HG03095 (cell line): ENCODE measurements around the gene IFI16.
"Not testable (repeated sequence)": the region's sequence is repeated elsewhere in the genome, so short reads cannot be mapped to it uniquely, and the experiment has no call there.

Source experiments
- ATAC-seq: cut with Tn5 transposase; IDR thresholded peaks from one replicate; pipeline ENCODE4 v1.9.1; 2021; ENCODE audit warnings: moderate library complexity; ENCODE audit not compliant: unreplicated experiment

Gene IFI16

DNA sequence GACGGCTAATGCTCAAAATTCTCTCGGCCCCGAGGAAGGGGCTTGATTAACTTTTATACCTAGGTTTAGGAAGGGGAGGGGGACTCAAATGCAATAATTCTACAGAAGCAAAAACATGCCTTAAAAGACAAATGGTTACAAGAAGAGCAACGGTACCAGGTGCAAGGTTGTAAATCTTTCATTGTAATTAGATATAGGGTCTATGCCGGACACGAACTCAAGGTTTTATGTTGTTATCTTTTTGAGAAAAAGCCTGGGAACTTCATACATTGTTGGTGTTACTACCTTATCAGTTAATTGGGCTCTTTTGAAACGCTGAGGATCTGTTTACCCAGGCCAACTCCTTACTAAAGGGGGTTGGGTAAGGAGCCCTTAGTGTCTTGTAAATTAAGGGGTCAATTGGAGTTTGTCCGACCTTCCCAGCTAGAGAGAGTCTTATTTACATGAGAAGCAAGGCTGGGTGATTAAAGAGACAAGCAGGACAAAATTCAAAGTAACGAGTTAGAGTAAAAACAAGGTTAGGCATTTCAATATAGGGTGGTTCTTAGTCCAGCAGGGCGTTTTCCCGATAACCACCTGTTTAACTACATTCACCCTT lies 3.4 kb upstream of the IFI16 start:
- not testable (repeated sequence) for ATAC-seq

DNA sequence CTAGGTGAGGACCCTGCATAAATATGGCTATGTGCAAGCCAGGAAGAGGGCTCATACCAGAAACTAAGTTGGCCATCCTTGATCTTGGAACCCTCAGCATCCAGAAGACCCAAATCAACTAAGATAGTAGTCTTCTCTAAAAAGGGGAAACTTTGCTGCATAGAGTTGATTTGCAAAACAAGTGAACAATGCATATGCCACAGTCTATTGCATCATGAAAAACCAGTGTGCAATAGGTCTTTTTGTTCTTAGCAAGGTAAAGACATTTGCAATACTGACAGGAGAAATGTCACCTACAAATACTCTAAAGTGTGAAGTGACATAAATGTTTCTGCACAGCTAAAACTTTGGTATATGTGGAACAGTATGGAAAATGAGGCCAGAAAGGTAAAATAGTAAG lies 2.0 kb upstream of the IFI16 start:
- no peak for ATAC-seq

DNA sequence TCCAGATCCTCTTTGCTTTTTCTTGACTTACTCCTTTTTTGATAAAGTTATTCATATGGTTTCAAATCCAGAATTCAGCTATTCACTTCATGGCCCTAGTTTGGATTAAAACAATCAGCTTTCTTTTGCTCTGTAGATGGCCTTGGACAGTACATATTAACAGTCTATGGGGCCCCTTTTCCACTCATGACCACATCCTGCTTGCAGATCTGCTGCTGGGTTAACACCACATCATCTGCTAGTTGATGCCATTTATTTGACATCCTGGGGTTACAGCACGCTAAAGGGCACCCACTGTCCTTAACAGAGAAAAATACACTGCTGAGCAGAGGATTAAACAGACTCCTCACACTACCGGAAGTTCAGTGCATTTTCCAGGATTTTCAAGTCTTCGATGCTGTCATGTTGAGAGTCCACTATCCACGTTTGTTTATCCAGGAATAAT lies 941 bp upstream of the IFI16 start:
- peak; percentile 60 for ATAC-seq

- no peak for ATAC-seq
Observed at GRCh38 chr1:159009287-159009686, 420 bp upstream of the IFI16 start.

DNA sequence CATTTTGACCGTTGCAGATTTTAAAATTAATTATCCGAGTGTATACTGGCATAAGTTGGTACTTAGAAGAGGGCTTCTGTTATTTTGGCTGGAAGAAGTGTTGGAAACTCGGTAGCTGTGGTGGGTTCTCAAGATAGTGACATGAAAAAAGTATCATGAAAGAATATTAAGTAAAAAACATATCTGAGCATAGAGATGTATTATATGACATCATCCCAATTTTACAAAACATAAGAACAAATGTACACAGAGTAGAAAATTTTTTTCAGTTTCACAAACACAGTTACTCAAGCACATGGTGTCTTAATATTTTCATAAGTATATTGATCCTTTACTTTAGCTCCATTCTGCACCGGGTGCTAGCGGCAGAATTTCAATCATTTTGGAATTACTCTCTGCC lies 684 bp downstream of the IFI16 start:
- ATAC-seq, result no peak

DNA sequence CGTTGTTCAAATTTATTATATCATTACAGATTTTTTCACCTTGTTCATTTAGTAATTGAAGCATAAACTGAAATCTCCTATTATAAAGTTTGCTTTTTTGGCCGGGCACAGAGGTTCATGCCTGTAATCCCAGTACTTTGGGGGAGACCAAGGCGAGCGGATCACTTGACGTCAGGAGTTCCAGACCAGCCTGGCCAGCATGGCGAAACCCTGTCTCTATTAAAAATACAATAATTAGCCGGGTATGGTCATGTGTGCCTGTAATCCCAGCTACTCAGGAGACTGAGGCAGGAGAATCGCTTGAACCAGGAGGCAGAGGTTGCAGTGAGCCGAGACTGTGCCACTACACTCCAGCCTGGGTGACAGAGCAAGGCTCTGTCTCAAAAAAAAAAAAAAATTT lies 1.3 kb downstream of the IFI16 start:
- ATAC-seq, result not testable (repeated sequence)

DNA sequence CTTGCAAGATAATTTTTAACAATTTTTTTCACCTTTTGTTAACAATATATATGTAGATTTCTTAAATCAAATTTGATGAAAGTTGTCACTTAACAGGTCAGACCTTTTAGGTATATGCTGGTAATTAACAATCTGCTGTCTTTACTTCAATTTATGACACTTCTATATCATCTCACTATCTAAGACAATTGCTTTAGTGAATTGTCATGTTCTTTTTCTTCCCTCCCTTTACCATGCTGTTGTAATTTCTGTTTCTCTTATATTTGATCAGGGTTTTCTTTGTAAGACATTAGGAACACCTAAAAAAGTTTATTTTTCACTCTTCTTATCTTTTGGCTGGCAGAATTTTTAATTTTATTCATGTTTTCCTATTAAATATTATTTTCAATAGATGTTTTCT lies 2.0 kb downstream of the IFI16 start:
- no peak for ATAC-seq

GRCh38 chr1:159012495-159012894 lies 2.8 kb downstream of the IFI16 start:
- peak; percentile 24 for ATAC-seq

DNA sequence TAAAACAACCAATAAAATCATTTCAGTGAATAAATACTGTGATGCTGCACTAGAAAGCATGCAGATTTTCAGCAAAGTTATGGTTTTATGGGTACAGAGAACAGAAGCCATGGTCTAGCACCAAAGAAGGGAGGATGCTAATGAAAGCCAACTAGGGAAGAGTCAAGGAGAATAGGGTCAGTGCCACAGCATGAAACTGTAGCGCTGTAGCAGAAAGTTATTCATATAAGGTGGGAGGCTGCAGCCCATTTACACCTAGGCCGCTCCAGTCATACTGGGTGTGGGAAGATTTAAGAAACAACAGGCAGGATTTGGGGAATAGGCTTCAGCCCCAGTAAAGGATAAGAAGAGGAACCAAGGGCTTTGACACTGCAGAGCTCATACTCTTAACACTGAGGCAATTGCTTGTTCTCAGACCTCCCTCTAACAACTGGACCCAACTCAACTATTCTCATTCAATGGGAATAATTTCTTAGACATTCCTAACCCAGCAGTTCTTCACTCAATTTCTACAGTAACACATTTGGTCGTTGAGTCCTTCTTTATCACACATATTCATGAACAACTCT lies 4.4 kb downstream of the IFI16 start:
- ATAC-seq, result no peak

GRCh38 chr1:159014851-159015250 lies 5.1 kb downstream of the IFI16 start:
- no peak for ATAC-seq

DNA sequence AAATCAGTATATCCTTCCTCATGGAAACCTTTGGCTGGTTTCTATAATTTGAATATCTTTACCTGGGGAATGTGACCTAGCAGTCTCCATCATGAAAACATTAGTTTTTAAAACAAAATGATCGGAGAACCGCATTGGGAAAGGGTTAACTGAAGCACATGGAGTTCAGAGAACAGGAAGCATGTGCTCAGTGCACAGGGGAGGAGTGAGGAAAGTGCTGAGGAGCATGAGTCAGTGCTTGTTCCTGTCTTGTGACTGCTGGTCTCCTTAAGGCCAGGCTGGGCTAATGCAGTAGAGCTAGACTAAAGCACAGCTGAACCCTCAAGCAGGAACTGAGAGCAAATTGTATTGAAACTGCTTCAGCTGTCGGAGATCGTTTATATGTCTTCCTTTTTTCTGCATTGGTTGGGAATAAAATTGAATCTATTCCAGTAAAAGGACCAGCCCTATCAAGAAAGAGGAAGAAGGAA lies 5.8 kb downstream of the IFI16 start:
- peak; percentile 92 for ATAC-seq

DNA sequence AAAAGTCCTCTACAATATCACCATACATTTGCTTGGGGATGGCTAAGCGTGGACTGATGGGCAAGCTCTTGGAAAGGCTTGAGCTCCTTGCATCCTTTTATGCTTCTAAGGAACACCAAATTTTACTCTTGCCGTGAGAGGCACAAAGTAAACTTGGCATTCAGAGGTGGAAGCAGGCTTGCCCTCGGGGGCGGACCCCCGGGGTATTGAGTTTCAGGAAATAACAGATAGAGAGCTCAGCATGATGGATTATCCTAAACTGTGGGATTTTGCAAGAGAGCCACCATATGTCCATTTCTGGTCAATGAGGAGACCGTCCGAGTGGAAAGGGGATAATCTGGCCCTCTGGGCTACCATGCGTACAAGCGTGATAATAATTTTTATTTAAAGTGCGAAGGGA lies 14.0 kb downstream of the IFI16 start:
- ATAC-seq, result no peak

GRCh38 chr1:159025043-159025442 lies 15.3 kb downstream of the IFI16 start:
- no peak for ATAC-seq

- ATAC-seq, result not testable (repeated sequence)
Observed at GRCh38 chr1:159026841-159027240, 17.1 kb downstream of the IFI16 start.

DNA sequence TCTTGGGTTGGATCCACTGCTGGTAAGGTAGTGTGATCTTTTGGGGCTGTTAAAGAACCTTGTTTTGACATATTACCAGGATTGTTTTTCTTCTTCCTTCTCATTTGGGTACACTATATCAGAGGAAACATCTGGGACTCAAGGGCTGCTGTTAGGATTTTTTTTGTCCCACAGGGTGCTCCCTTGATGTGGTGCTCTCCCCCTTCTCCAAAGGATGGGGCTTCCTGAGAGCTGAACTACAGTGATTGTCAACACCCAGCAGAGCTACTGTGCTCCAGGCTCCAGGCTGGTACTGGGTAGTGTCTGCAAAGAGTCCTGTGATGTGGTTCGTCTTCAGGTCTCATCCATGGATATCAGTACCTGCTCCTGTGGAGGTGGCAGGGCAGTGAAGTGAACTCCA lies 20.6 kb downstream of the IFI16 start:
- ATAC-seq, result no peak

DNA sequence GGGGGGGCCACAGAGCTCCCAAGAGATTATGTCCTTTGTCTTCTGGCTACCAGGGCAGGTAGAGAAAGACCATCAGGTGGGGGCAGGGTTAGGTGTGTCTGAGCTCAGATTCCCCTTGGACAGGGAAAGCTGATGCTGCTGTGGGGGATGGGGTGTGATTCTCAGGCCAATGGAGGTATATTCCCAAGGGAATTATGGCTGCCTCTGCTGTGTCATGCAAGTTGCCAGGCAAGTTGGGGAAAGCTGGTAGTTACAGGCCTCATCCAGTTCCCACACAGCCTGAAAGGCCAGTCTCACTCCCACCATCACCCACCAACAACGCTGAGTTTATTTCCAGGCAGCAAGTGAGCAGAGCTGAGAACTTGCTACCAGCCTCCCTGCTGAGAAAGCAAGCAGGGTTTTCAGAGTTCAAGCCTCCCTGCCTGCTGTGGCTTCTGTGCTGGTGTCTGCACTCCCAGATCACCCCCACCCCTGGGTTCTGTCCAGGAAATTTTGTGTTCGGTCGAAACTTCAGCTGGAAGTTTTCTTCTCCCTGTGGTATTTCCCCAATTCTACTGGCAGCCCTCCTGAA lies 21.3 kb downstream of the IFI16 start:
- no peak for ATAC-seq

DNA sequence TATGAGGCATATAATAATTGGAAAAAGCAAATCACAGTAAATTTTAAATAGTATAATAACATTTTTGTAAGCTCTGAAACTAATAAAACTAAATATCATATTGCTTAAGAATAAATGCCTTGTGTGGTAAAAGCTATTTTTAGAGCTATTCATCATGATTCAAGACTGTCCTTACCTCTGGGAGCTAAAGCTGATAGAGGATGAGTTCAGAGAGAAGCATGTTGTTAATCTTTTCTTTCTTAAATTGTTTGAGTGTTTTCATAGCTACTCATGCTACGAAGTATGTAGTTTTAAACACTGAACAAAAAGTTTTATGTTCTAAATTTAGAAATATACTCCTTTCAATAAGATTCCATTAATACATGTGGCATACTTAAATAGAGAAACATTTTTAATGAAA lies 30.5 kb downstream of the IFI16 start:
- ATAC-seq, result no peak

- no peak for ATAC-seq
Observed at GRCh38 chr1:159040893-159041724, 31.4 kb downstream of the IFI16 start.

- ATAC-seq, result not testable (repeated sequence)
Observed at GRCh38 chr1:159046486-159046885, 36.8 kb downstream of the IFI16 start.

DNA sequence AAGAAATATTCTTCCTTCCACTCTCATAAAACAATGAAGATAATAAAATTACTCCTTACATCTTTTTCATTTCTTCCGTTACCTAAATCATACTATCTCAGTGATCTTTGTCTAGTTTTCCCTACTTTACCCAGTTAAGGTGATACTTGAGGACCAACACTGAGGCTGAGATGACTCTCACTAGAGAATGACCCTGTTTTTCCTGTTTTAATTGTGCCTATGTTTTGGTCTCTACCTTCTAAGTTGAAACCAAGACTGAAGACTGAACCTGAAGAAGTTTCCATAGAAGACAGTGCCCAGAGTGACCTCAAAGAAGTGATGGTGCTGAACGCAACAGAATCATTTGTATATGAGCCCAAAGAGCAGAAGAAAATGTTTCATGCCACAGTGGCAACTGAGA lies 41.7 kb downstream of the IFI16 start:
- ATAC-seq, result no peak

GRCh38 chr1:159054427-159054826 lies 44.7 kb downstream of the IFI16 start:
- ATAC-seq, result no peak

- no peak for ATAC-seq
Observed at GRCh38 chr1:159055181-159055641, 45.5 kb downstream of the IFI16 start.
